Stimulated activated CD8-positive, alpha-beta memory T cell treated with anti-CD3 and anti-CD28 coated beads, Interleukin-12 subunit alpha, Interleukin-12 subunit beta, amount 100 ng/mL, for 24 hours (primary cell): ENCODE data around the gene IGFBPL1.

Experiments used
- DNase-seq: peaks from one replicate; pipeline ENCODE4 v3.0.0-alpha.2; 2020; ENCODE audit errors: extremely low read depth

The IGFBPL1 gene

DNA sequence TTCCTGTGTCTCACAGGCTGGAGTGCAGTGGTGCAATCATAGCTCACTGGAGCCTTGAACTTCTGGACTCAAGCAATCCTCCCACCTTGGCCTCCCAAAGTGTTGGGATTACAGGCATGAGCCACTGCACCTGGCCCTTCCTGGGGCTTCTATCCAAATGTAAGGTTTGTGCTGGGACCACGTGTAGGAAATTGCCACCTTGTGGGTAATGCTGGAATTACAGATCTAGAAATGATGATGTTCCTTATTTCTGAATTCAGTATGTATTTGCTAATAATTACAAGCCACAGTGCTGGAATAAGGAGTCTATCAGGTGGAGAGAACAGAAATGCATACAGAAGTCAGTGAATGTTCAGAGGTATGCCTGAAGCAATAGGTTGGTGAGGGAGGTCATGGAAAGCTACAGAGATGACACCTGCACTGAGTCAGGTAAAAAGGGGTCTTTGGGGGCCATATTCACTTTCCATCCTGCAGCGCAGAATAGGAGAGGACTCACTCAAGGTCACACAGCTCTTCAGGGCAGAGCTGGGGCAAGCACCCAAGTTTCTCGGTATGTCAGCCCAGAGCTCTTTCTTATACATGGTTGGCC, 8.8 kb upstream of the IGFBPL1 start:
- no peak for DNase-seq

DNA sequence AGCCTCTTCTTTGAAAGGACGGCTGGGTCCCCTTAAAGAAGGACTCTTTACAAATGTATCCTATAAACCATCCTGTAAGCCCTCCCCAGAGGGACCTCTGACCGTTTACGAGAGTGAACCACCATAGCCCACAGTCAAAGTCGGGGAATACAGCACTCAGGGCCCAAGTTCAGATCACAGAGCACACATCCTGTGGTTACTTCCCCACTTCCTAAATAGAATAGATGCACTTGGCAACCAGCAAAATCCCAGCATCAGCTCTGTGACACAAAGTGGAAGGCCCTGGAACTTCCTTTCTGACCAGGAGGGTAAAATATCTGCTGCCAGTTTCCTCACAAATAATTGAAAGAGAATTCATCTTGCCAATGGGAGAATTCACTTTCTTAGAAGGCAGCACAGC, 6.9 kb upstream of the IGFBPL1 start:
- no peak for DNase-seq

DNA sequence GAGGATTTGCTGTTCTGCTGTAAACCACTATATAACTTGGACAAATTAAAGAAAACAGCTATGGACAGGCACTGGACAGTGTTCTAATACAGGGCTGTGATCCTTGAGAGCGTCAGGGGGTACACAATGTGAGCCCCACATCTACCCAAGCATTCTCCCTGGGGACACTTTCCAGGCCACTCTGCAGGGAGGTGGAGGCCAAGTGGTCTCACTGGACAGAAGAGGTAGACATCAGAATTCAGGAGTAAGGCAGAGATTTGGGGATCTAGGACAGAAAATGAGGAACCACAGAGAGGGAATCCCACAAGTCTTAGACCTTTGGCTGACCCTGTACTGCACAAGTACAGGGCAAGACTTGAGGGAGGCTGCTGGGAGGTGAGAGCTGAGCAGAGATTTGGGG, 3.8 kb upstream of the IGFBPL1 start:
- no peak for DNase-seq

DNA sequence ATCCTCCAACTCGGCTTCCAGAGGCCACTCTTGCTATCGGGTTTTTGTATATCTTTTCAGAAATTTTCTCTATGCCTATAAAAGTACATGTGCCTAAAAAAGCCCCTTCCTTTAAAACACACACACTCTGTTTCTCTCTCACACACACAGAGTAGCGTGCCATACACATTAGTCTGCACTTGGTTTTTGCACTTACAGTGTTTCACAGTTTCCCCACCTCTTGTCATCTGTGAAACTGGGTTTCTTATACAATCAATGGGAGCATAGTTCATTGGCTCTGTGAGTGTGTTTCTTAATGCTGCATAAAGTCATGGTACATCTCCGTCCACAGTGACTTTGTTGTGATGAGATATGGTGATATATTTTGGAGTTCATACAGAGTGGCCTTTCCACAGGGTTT, 664 bp upstream of the IGFBPL1 start:
- DNase-seq, result no peak

DNA sequence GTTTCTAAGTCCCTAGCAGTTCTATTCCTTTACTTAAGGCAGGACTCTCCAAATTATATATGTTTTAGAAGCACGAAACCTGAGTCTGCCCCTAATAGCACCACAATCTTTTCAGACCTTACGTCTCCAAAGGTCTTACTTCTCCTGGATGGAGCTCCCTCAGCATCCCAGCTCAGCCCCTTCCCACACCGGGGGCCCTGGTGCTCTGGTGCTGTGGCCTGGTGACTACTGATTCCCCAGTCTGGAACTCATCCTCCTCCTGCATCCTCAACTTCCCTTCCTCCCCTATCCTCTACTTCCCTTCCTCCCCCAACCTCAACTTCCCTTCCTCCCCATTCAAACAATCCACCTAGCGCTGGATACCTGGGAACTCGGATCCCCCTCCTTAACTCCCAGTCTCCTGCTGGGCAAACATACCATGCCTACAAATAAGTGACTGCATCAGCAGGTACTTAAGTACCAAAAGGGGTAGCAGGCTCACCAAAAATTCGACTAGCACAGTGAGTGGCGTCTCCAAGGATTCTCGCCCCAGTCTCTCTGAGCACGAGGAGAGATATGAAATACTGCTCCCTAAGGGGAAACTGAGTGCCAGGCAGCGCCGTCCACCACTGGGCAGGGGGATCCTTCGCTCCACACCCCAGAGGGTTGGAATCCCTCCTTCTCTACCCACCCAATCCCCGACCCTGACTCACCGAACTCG, 831 bp downstream of the IGFBPL1 start:
- DNase-seq, result no peak

DNA sequence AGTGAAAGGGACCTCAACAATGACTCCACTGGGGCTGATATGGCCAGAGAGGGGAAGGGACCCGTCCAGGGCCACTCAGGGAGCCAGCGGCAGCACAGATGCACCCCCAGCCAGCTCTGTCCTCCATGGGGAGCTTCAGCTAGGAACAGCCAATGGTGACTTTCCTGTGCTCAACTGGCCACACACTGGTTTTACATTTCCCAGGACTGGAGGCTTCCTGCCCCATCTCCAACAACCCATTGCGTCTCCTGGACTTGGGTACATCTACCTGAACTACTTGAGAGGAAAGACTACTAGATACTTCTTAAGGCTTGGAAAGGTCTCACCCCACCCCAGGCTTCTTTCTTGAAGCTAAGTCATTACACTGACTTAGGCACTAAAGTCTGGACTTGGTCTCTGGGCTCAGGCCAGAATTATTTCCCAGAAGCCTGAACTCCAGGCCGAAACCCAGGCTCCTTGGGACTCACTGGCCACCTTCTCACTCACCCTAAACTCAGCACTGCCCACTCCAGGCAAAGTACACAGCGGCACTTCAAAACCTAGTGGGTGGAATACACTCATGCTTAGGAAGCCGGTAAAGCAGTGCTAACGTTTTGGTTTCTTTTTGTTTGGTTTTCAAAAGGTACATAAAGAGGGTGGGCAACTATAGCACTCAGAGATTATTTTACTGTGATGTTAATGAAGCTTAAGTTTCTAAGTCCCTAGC, 1.5 kb downstream of the IGFBPL1 start:
- no peak for DNase-seq

DNA sequence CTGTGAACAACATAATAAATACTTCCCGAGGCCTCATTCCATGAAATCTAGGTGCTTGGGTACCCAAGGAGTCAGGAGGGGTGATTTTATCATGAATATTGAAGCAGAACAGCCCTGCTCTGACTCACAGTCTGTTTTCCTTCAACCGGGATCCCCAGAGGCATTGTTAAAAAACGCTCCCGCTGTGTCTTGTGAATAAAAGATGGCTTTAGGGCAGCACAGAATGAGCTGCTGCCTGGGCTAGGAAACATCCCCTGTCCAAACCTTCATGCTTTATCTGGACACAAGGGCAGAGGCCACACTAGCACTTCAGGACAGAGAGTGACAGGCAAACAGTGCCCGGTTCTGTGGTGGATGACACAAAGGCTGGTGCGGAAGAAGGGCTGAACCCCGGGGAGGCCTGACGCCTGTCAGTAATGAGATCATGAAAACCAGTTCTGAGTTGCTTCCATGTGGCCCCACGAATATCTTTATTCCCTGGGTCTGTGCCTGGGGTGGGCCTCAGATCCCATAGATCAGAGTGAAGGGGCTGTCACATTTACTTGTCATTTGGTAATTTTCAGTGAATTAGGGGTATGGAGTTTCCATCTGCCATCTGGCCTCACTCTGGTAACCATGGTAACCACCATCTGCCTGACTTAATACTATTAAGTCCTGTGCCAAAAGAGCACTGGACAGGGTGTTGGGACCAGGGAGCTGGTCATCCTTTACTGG, 2.6 kb downstream of the IGFBPL1 start:
- no peak for DNase-seq

DNA sequence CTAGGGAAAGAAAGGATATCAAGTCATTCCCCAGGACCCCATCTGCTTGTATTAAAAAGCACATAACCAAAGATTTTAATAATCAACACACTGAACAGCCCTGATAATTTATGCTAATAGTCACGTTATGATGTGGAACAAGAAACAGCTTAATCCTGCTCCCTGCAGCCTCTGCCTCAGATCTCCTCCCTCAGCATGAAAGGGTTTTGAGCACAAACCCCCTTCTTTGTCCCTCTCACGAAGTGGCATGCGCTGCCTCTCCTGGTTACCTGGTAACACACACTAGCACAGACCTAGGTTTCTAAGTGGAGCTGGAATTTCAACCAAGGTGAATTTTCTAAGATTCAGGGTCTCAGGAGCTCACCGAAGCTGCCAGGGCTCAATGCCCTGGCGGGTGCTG, 5.1 kb downstream of the IGFBPL1 start:
- DNase-seq, result no peak

DNA sequence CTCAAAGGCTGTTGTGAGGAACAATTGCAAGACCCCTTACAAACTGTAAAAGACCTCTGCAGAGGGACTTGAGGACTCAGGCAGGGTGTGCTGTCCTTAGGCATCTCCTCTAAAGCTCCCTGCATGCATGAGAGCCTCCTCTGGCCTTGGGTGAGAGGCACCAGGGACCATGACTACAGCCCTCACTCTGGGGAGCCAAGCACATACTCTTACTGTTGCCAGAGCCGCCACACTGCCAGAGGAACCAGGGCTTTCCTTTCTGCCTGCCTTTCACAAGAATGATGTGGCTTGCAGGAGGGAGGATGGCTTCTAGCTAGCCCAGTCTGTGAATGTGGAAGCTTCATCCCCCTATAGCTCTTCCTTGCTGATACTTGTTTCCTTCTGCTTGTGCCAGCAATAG, 5.9 kb downstream of the IGFBPL1 start:
- DNase-seq, result no peak

DNA sequence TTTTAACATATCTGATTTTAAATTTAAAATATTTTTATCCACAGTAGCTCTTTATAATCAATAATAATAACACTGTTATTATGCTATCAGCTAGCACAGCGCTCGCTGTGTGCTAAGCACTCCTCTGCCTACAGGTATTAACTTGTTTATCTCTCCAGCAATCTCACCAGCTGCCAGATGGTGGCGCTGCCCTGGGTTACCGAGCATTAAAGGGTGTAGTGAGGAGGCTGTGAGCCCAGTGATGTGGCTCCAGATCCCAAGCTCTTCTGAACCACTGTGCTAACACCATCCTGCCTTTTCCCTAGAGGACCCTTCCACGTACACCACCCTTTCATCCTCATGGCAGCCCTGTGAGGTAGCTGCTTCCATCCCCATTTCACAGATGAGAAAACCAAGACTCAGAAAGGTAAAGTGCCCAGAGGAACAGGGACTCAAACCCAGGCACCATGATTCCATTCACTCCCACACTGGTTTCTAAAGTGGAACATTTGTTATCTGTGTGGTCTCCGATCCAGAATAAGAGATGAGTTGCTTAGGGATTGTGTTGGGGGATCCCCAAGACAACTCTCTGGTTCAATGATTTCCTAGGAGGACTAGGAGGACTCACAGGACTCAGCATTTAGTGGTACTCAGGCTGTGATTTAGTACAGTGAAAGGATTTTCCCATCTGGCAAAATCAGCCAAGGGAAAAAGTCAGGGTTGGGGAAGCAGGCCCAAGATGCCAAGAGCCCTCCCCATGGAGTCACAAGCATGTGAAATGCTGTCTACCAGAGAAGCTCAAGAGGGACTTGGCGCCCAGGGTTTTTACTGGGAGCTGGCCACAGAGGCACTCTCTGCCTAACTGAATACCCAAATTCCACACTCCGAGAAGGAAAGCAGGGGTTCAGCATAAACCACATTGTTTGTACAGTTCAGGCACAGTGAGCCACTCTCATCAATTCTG, 7.0 kb downstream of the IGFBPL1 start:
- no peak for DNase-seq

DNA sequence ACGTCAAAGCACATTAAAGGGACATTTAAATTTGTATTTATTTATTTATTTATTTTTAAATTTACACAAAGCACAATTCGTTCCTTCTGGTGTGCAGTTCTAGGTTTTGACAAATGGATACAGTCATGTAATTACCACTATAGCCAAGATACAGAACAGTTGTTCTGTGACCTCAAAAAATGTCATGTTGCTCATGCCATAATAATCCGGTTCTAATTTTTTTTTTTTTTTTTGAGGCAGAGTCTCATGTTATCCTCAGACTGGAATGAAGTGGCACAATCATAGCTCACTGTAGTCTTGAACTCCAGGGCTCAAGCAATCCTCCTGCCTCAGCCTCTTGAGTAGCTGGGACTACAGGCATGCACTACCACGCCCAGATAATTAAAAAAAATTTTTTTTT, 7.8 kb downstream of the IGFBPL1 start:
- DNase-seq, result no peak

DNA sequence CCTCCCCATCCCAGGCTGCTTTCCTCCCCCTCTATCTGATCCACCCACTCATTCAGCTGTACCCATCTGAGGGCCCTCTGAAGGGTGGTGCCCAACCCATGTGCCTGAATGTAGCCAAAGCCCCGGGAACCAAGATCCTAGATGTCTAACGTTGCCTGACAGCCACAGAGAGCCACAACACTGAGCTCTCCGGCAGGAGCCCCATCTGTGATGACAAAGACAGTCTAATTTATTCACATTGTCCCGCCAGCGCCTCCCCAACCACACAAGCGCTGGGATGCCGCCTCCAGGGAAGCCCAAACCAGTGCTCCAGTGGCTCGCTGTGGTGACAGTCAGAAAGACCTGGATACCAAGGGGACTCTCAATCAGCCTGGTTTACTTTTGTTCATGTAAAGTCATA, 8.4 kb downstream of the IGFBPL1 start:
- DNase-seq, result no peak

DNA sequence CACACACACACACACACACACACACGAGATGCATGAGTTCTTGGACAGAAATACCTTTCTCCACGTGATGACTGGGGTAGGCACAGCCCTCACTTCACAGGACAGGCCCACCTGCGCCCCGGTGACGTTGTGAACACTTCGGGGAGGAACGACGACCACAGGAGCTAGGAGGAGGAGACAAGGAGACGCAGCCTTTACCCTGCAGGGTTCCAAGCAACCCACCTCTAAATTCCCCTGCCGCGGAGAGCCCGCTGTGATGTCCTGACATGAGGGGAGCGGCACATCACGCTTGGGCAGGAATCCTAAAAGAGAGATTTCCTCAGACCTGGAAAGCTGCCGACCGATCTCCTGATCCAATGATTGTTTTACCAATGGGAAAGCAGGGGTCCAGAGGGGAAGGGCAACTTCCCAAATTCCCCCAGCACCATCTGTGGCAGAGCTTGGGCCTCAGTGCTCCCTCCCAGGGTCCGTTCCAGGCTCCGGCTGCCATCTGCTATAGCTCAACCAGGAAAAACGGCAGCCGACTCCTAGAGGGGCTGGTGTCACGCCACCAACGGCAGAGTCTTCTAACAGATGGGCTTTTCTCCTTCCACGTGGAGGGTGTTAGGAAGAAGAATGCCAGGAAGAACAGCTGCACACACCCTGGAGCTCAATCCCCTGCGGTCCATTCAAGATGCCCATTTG, 10.1 kb downstream of the IGFBPL1 start:
- no peak for DNase-seq

DNA sequence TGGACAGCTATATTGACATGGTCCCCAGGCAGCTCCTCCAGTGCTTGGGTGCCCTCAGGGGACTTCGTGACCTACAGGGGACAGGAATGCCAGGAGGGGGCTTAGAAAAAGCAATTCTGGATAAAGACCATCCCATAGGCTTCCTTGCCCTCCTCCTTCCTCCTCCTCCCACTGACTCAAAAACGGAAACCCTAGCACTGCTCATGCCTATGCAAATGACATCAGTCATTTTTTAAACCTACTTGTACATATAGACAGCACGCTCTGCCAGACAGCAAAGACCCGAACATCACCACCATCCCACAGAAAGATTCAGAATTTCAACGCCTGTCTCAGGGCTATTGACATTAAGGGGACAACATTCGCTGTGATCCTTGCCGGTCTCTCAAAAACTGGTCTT, 11.0 kb downstream of the IGFBPL1 start:
- DNase-seq, result no peak

DNA sequence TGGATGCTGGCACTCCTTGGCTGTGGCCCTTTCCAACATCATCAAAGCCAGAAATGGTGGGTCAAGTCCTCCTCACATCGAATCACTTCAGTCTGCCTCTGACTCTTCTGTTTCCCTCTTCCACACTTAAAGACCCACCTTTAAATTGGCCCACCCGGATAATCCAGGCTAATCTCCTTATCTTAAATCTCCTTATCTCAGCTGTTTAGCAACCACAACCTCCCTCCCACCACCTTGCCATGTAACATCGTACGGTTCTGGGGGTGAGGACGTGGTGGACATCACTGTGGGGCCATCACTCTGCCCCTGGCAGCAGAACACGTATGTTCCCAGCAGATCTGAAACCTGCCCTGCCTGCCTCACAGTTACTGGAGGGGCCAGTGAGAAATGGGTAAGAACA, 11.5 kb downstream of the IGFBPL1 start:
- DNase-seq, result no peak

DNA sequence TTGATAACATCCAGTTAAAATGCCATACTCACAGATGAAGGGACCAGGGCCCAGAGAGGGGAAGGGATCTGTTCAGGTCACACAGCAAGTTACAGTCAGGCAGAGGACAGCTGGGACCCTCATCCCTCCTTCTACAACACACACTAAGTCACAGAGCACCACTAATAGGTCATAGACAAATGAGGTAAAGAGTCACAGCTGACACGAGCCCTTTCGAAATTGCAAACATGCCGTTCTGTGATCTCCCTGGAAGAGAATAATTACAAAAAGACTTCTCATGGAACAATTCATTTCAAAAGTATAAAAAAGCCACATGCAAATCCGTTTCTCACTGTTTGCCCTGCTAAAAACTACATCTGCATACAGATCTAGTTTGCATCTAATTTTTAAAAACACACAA, 15.5 kb downstream of the IGFBPL1 start:
- DNase-seq, result no peak

DNA sequence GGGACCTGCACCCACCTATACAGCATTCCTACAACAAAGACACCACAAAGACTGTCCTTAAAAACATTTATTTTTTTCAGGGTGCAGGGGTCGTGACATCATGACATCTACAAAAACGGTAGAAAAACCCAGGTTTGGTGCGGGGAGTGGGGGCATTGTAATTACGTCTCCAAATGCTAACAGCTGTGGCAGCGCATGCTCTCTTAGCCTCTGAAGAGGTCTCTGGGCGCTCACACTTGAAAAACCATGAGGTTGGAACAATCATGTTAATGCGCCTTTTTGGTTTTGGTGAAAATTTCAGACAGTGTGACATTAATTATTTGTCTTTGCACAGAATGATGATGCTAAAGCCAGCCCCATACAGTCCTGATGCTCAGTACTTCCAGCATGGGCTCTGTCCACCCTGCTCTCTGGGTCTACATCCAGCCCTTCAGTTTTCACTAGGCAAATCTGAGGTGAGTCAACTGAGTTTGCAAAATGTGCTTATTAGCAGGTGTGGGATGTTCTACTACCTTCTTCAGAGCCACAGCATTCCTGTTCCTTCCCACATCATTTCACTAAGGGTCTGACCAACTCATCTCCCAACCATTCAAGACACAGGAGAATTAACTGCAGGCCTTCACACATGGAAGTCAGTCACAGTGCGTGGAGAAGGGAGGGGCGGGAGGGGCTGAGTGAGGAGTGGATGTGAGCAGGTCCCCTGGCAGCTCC, 17.6 kb downstream of the IGFBPL1 start:
- no peak for DNase-seq

DNA sequence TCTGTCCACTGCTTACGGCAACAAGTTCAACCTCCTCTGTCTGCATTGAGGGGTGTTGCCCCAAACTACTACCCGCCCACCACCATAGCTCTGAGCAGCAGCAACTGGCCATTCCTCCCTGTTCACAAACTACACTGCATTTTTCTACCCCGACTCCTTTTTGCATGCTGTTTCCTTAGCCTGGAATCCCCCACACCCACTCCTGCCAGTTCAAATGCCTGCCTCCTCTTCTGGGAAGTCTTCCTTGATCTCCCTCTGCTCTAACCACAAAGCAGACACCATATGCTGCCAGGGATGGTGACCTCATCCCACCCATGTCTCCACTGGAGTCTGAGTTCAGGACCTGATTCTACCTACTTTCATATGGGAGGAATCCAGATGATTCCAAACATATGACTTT, 18.5 kb downstream of the IGFBPL1 start:
- DNase-seq, result no peak

DNA sequence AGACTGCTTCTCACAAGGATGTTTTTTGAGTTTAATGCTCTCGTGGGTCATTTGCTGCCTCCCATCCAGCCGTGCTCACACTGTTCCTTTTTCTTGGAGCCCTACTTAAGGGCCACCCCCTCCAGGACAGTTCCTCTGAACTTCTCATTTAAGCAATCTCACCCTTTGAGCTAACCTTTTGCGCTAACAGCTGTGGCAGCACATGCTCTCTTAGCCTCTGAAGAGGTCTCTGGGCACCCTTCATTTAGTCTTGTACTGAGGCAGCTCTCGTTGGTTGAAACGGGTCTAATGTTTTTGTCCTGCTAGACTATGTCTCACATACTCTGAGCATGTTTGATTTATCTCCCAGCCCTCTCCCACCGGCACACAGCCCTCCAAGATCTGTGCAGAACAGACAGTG, 19.9 kb downstream of the IGFBPL1 start:
- no peak for DNase-seq

DNA sequence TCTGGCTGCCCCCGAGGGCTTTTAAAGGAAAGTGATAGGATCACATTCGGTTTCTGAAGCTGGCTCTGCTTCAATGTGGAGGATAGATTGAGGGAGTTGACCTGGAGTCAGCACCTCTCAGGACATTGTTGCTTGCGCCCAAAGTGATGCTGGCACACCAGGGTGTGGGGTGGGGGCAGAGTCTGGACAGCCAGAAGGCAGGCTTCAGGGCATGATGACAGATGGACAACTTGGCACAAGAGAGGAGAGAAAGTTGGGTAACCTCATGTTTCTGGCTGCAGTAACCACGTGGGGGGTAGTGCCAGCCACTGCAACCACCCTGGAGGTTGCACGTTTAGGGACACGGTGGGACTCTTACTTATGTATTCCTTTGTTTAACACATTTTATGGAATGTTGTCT, 22.3 kb downstream of the IGFBPL1 start:
- no peak for DNase-seq
